ENCODE results near the gene TIPIN.
"Not testable (repeated sequence)": the region's sequence is repeated elsewhere in the genome, so short reads cannot be mapped to it uniquely, and the experiment has no call there.

The TIPIN gene, protein sequence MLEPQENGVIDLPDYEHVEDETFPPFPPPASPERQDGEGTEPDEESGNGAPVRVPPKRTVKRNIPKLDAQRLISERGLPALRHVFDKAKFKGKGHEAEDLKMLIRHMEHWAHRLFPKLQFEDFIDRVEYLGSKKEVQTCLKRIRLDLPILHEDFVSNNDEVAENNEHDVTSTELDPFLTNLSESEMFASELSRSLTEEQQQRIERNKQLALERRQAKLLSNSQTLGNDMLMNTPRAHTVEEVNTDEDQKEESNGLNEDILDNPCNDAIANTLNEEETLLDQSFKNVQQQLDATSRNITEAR

DNA sequence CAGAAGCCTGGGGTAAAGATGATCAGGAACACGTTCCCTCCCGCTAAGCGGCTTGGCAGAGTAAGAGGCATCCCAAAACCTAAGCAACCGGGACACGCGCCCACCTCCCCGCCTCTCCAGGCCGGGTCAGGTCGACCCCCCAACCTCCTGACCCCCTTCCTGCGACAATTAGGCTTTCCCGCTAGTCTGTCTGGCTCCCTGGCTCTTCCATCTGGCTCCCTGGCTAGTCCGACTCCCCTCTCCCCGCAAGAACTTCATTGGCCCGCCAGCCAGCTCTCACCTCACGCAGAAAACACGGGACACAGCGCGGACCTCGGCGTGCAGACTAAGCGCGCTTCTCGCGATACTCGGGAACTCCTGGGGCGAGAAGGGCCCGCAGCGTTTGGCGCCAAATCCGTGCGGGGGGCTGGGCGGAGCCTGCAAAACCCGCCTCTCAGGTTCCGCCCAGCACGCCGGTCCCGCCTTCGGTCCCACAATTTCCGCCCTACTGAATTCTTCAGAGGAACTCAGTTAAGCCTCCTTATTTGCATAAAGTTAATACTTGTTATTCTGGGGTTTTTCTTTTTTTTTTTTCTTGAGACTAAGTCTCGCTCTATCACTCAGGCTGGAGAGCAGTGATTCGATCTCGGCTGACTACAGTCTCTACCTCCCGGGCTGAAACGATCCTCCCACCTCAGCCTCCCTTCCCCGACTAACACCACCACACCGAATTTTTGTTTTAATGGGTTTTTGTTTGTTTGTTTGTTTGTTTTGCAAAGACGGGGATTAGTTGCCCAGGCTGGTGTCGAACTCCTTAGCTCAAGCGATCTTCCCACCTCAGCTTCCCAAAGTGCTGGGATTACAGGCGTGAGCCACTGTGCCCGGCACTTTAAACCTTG is at the start of gene TIPIN:
TIPIN (minus strand) TSS at position 327 of the 878 bp plus-strand sequence. CDS start 3,738 bp downstream, outside the sequence.
- DNase-seq: peak; percentile 95

DNA sequence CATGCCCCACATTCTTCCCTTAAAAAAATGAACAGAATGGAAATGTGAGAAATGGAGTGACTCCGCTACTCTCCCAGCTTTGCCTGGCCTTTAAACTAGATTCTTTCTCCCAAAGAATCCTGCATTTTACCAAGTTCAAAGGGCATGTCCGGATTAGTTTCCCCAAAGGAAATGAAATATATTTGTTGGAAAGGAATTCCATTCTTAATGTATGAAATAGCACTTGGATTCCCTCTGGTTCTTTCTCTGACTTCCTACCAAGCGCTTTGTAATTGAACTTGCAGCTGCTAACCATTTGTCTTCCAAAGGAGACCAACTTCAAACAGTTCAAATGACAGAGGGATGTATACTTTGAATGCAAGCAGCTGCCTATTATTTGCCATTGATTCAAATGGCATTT is 49.1 kb upstream of the TIPIN start:
- no peak for DNase-seq

DNA sequence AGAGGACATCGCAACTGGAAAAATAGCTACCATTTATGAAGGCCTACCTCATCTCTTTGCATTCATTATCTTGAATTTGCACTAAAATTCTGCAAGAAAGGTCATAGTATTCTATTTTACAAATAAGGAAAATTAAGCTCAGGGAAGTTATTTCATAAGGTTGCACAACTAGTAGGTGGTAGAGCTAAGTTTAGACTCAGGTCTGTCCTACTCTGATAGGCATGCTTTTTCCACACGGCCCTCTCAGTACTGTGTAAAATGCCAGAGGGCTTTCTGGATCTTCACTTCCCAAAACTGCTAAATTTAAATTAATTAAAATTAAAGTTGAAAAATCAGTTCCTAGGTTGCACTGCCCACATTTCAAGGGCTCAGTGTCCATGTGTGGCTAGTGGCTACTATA is 48.5 kb upstream of the TIPIN start:
- DNase-seq: no peak

DNA sequence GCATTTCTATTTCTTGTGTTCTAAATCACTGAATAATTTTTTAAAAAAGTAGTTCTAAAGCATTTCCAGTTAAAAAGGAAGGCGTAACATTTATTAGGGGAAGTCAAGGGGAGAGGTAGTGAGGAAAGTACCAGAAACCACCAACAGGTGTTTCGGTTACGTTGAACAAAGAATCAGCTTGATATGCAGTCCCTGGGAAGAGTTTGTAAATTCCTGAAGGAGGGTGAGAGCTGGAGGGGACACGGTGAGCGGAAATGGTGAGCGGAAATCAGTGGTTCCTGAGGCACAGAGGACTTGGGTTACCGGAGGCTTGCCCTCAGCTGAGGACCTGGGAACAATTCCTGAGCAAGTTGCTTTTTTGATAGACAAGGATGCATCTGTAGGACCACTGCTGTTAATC is 48.0 kb upstream of the TIPIN start:
- DNase-seq: no peak

DNA sequence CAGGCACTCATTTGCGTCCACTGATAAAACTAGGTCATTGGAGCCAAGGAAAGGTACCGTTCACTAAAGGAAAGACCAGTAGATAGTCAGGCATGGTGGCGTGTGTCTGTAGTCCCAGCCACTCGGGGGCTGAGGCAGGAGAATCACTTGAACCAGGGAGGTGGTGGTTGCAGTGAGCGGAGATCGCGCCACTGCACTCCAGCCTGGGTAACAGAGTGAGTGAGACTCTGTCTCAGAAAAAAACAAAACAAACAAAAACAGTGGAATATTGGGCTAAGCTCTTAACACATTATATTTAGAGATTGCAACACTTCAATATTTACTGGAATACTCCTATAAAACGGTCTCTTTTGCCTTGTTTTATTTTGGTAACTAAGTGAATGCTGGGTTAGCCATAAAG is 47.6 kb upstream of the TIPIN start:
- DNase-seq: no peak

DNA sequence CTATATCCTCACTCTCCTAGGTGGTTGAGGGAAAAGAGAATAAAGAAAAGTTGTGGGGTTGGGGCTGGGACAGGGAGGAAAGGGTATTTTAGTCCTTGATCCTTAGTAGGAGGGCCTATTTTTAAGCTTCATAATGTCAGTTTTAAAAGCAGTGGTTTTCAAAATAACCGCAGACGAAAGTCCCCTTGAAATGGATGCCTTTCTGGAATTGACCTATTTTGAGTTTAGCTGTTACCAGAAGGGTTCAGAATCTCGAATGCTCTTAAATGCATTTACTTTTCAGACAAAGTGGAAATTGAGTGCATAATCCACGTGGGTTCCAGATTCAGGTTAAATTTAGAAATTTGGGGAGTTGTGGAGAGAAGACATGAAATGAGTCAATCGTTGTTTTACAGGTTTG is 46.8 kb upstream of the TIPIN start:
- no peak for DNase-seq

DNA sequence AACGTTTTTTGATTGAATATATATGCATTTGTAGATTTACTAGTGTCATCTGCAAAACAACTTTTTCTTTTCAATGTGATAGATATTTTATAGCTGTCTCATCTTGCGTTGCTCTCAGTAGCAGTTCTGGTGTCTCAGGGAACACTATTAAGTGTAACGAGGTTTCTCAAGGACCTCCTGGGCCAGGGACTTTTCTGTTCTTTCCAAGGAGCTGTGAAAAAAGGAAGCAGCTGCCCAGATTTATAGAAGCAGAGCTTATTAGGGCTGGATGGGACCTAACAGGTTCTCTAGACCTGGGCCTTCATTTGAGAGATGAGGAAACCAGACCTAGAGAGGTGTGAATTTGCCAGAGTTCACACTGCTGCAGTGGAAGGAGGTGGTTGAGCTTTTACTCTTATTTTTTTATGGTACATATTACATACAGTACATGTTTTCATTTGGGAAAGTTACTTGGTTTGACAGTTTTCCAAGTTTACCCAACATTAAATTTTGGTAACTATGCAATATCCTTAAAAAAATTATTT is 46.3 kb upstream of the TIPIN start:
- no peak for DNase-seq

DNA sequence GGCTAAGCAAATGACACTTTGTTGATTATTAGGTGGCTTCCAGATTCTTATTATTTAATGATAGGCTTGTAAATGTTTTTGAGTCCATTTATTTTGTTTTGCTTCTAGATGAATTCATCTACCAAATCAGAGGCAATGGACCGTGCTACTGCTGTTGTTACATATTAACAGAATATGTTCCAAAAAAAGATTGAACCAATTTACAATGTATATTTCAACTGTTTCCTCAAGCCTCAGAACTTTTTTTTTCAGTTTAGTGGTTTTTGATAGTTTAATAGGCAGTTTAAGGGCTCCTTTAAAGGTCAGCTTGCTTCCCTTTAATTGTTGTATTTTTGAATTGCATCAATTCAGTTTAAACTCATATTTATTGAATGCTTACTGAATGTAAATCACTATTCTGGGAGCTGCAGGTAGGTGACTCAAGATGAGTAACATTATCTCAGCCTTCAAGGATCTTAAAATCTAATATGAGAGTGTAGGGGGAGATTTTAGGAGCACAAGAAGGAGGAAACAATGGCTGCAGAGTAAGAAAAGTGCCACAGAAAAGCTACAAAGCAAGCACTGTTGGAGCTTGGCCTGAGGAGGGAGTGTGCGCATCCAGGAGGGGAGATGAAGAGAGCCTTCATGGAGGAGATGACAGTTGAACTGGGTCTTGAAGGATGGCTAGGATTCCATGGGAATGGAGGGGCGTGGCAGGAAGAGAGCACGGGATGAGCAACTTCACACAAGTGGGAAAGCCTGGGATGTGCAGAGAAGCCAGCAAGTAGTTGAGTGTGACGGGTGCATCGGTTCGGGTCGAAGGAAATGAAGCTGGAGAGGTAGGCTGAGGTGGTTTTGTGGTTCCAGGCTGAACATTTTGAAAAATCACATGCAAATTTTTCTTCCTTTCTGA is 44.9 kb upstream of the TIPIN start:
- DNase-seq: no peak

DNA sequence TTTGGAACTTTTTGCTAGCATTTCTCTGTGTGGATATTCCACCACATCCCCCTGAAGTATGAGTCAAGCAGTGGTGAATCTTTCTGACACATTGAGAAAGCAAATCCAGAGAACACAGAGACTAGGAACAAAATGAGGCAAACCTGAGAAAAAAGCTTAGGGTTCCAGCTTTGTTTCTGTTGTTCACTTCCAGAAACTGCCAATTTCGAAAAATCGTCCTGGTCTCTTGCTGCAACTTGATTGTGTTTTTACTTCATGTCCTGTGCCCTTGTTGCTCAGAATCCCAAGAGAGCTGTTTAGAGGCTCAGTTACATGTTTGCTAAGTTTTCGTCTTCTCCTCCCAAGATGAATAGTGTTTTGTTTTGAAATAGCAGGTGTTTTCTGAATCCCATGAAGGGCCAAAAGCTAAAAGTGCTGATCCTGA is 43.9 kb upstream of the TIPIN start:
- no peak for DNase-seq

DNA sequence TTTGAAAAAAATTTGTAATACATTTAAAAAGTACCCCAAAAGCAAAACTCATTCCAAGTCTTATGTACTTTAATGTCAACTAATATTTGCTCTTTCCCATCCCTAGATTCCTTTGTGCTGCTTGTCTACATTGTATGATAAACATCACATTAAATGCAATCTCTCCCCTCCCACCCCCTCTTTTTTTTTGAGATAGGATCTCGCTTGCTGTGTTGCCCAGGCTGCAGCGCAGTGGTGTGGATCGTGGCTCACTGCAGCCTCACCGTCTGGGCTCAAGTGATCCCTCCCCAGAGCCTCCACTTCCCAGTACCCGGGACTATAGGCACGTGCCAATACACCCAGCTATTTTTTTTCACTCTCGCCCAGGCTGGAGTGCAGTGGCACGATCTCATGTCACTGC is 42.8 kb upstream of the TIPIN start:
- no peak for DNase-seq

DNA sequence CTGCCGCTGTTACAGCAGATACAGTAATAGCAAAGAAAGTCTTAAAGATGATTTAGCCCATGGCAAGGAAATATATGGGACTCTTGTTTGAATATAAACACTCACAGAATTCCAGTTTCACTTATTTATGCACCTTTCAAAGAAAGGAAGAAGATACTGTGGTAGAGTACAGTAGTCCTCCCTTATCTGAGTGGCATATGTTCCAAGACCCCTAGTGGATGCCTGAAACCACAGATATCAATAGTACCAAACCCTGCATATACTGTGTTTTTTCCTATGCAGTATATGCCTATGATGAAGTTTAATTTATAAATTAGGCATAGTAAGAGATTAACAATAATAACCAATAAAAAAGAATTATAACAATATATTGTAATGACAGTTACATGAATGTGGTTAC is 38.4 kb upstream of the TIPIN start:
- DNase-seq: no peak

DNA sequence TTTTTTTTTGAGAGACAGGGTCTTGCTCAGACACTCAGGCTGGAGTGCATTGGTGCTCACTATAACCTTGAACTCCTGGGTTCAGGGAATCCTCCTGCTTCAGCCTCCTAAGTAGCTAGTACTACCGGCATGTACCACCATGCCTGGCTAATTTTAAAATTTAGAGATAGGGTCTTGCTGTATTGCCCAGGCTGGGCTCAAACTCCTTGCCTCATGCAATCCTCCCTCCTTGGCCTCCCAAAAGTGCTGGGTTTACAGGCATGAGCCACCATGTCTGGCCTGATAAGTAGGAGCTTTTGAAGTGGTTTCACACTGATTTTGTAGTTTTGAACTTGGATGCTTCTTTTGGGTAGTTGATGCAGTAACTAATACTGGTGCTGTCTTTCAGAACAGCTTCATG is 38.0 kb upstream of the TIPIN start:
- DNase-seq: no peak

DNA sequence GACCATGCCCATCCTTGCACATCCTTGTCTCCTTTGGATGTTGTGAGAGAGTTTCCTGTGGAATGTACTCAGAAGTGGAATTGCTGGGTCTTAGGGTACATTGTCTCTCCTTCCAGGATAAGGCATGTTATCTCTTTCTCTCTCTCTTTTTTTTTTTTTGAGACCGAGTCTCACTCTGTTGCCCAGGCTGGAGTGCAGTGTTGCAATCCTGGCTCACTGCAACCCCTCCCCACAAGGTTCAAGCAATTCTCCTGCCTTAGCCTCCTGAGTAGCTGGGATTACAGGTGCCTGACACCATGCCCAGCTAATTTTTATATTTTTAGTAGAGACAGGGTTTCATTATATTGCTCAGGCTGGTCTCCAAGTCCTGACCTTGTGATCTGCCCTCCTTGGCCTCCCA is 36.6 kb upstream of the TIPIN start:
- not testable (repeated sequence) for DNase-seq

DNA sequence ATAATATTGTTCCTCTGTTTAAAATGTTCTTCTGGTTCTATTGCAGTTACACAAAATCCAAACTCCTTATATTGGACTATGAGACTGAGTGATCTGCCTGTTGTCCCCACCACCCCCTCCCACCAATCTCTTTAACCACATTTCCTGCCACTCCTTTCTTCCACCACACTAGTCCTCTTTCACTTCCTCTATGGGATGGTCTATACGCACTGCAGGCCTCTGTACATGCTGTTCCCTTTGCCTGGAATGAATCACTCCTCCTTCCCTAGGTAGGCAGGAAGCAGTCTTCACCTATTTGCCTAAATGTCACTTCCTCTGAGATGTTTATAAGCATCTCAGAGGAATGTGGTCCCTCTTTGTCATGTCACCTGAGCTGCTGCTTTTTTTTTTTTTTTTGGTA is 34.2 kb upstream of the TIPIN start:
- no peak for DNase-seq

DNA sequence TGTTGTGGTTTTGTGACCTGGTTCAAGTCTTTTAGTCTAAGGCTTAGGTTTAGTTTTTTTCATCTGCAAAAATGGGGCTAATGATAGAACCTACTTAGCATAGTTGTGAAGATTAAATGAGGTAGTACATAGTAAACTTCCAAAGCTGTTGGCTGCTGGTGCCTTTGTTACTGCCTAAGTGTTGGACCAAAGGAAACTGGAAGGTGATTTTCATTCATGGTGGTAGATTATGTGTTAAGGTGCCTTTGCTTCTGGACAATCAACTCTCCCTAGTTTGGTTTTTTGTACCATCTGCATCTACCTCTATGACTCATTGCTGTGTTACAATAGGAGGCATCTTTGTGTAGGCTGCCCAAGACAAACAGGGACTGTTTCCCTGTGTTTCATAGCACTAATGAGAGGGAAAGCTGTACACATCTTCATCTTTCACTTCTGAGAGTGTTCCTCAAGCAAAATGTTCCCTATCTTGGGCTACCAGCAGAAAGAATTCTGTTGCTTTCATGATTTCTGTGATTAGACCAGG is 33.4 kb upstream of the TIPIN start:
- DNase-seq: no peak

DNA sequence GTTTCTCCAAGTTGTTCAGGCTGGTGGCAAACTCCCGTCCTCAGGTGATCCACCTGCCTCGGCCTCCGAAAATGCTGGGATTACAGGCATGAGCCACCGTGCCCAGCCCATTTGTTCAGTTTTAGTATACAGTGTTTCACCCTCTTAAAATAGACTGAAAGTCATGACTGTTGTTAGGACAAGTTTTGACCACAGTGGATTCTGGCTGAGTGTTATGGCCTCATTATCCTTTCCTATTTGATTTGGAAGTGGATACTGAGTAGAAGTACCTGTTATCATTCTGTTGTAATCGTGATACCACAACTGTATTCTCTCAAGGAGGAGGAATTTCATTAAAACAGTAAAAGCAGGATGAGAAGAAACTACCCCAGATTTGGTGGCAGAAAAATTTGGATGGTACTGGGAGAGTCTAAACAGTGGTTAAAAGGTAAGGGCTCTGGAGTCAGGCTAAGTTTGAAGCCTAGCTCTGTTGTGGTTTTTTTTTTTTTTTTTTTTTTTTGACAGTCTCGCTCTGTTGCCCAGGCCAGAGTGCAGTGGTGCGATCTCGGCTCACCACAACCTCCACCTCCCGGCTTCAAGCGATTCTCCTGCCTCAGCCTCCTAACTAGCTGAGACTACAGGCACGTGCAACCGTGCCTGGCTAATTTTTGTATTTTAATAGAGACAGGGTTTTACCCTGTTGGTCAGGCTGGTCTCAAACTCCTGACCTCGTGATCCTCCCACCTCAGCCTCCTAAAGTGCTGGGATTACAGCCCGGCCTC is 32.8 kb upstream of the TIPIN start:
- no peak for DNase-seq

DNA sequence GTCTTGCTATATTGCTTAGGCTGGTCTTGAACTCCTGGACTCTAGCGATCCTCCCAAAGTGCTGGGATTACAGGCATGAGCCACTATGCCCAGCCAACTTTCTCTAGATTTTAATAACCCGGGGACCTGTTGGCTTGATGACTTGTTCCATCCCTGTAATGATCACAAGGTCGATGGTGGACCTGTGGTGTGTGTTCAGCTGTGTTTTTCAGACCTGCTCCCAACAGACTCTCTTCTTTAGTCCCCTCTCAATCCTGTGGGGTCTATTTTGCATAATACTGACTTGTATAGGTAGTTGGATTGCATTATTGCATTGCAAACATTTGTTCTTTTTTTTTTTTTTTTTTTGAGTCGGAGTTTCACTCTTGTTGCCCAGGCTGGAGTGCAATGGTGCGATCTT is 32.1 kb upstream of the TIPIN start:
- no peak for DNase-seq

DNA sequence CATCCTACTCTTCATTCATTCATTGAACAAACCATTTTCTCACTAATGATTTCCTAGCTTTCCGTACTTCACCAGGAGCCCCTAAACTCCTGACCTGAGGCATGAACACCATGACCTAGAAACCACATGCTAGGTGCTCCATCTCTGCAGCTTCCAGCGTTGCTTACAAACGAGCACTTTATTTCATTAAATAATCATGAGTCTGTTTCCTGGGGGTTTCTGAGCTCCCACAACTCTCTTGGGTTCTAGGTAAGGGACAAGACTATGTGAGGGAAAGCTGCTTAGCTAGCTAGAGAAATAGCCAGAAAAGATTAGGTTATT is 31.5 kb upstream of the TIPIN start:
- no peak for DNase-seq

DNA sequence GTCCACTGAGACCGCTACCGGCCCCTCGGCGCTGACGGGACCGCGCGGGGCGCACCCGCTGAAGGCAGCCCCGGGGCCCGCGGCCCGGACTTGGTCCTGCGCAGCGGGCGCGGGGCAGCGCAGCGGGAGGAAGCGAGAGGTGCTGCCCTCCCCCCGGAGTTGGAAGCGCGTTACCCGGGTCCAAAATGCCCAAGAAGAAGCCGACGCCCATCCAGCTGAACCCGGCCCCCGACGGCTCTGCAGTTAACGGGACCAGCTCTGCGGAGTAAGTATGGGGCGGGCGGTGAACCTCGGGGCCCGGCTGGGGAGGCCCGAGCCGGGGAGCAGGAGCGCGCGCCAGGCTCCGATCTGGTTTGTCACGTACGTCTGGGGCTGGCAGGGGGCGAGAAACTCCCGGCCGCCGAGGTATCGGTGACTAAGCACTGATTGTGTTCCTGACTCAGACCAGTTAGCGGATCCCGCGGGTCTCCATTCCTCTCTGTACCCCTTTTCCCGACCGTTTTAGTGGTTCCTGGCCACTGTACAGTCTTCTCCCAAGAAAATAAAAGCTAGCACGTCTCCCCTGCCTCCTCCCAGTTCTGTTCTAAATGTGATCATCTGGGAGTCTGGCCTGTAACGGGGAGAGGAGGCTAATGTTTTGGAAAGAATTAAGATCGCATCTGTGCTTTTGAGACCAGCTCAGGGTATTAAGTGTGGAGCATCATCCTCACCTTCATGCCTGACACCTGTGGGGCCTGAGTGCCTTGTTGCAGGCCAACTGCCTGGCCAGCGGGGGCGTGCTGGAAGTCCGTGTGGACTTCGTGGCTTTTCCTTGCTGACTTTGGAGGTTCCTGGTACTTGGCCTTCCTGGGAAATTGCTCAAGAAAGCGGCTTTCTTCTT is 30.9 kb upstream of the TIPIN start:
- DNase-seq: peak; percentile 83

DNA sequence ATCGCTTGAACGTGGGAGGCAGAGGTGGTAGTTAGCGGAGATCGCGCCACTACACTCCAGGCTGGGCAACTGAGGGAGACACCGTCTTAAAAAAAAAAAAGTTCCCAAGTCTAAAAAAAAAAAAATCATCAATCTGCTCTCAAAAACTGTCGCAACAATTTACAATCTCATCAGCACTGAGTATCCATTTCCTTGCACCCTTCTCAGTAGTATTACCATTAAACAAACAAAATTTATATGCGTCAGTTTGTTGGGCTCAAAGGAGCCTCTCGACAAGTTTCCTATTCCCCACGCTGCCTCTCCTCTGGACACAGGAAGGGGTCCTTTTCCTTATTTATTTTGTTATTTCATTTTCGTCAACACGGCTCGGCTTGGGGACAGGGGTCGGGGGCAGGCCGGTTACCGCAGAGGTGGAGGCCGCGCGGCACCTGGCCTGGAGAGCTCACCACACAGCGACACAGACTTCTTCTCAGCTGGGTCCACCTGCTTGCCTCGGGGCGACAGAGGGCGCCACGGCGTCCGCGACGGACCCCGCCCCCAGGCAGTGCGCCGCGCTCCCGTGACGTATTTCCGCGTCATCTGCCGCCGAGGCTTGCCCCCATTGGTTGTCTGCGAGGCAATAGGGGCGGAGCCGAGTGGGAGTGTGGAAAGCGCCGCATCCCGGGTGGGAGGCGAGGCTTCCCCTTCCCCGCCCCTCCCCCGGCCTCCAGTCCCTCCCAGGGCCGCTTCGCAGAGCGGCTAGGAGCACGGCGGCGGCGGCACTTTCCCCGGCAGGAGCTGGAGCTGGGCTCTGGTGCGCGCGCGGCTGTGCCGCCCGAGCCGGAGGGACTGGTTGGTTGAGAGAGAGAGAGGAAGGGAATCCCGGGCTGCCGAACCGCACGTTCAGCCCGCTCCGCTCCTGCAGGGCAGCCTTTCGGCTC is 30.0 kb upstream of the TIPIN start, which contains the start of gene MAP2K1:
MAP2K1 (plus strand) TSS at position 709 of the 920 bp plus-strand sequence. CDS start 436 bp downstream, outside the sequence.
- peak; percentile 97 for DNase-seq
